H1 (cell line): ENCODE data around the gene CD3D. TPM values are rescaled to one million over a fixed set of nuclear protein-coding genes. Genes with fewer than 3 reads are reported as not detected.

ENCODE experiments used
- CTCF ChIA-PET: fragments of 300-600 bp; sonication (Branson Sonifier 250); formaldehyde crosslinking; loops from one replicate; lab custom pipeline; 2021; ENCODE audit not compliant: partially characterized antibody; lab: Charles Lee
- POLR2A ChIA-PET: fragments of 300-600 bp; sonication (Branson Sonifier 250); formaldehyde crosslinking; loops from one replicate; lab custom pipeline; 2021; ENCODE audit warnings: inconsistent platforms; ENCODE audit not compliant: partially characterized antibody; lab: Charles Lee
- DNase-seq, 2 experiments: peaks; one replicate each; pipeline versions ENCODE4 v3.0.0 to v3.0.0-alpha.2; 2010 to 2022; ENCODE audit warnings: low spot score in 2 of 2, low read depth in 1 of 2, mixed read lengths in 1 of 2
- FAIRE-seq: peaks from 2 replicates; lab custom pipeline; 2011; peaks lifted over from hg19 to GRCh38; lab: Jason Lieb, UNC
- H2AFZ ChIP-seq: 2 replicates; pipeline ENCODE4 v1.8.1; 2012; ENCODE audit warnings: low read length, inconsistent platforms
- H2AK5ac ChIP-seq: 2 replicates; pipeline ENCODE4 v1.6.1; 2013; ENCODE audit warnings: low read depth, low read length
- H2BK120ac ChIP-seq: replicated peaks from 2 replicates; pipeline ENCODE3; 2013; ENCODE audit warnings: low read depth, low read length, inconsistent platforms
- H2BK12ac ChIP-seq: 2 replicates; pipeline ENCODE4 v1.6.1; 2013; ENCODE audit warnings: low read depth, low read length
- H2BK15ac ChIP-seq: 2 replicates; pipeline ENCODE4 v1.6.1; 2013; ENCODE audit warnings: low read length
- H2BK20ac ChIP-seq: 2 replicates; pipeline ENCODE4 v1.6.1; 2013; ENCODE audit warnings: low read length
- H2BK5ac ChIP-seq: 2 replicates; pipeline ENCODE4 v1.6.1; 2013; ENCODE audit warnings: low read depth, low read length
- H3K14ac ChIP-seq: 2 replicates; pipeline ENCODE4 v1.6.1; 2013; ENCODE audit warnings: inconsistent platforms; ENCODE audit not compliant: insufficient read length
- H3K18ac ChIP-seq: 2 replicates; pipeline ENCODE4 v1.6.1; 2013; ENCODE audit warnings: low read length; ENCODE audit errors: extremely low read depth
- H3K23ac ChIP-seq: 2 replicates; pipeline ENCODE4 v1.6.1; 2013; ENCODE audit warnings: inconsistent platforms; ENCODE audit not compliant: insufficient read length
- H3K23me2 ChIP-seq: 2 replicates; pipeline ENCODE4 v1.6.1; 2013; ENCODE audit warnings: low read depth, low read length
- H3K27ac ChIP-seq: 2 replicates; pipeline ENCODE4 v1.6.1; 2011; ENCODE audit warnings: low read depth, low read length, inconsistent platforms
- H3K27me3 ChIP-seq, 4 experiments: replicated peaks in 1 of 4; 1 replicate in 1 of 4; 2 replicates in 3 of 4; pipeline versions ENCODE4 v1.6.1 to v1.8.1; 2011 to 2013; ENCODE audit warnings: low read length in 3 of 4, mild to moderate bottlenecking in 3 of 4, inconsistent platforms in 2 of 4, mixed read lengths in 2 of 4, moderate library complexity in 1 of 4; ENCODE audit not compliant: control insufficient read depth in 3 of 4, insufficient read depth in 3 of 4; ENCODE audit errors: extremely low read depth in 1 of 4
- H3K36me3 ChIP-seq, 4 experiments: 2 replicates each; pipeline versions ENCODE4 v1.6.1 to v1.8.1; 2011 to 2013; ENCODE audit warnings: mild to moderate bottlenecking in 4 of 4, low read length in 3 of 4, moderate library complexity in 2 of 4, control low read depth in 1 of 4, inconsistent platforms in 1 of 4; ENCODE audit not compliant: insufficient read depth in 4 of 4, control insufficient read depth in 2 of 4
- H3K4ac ChIP-seq: replicated peaks from 2 replicates; pipeline ENCODE3; 2013; ENCODE audit warnings: low read length, low read depth, mixed read lengths, inconsistent platforms; ENCODE audit not compliant: insufficient read length
- H3K4me1 ChIP-seq, 4 experiments: replicated peaks in 1 of 4; 1 replicate in 1 of 4; 2 replicates in 3 of 4; pipeline versions ENCODE4 v1.6.1 to v1.8.1; 2011 to 2013; ENCODE audit warnings: low read length in 3 of 4, inconsistent platforms in 2 of 4, mixed read lengths in 1 of 4; ENCODE audit not compliant: insufficient read depth in 4 of 4, control insufficient read depth in 3 of 4
- H3K4me2 ChIP-seq, 2 experiments: 2 replicates each; pipeline versions ENCODE4 v1.6.1 to v1.8.1; 2011 to 2013; ENCODE audit warnings: low read depth in 2 of 2, low read length in 2 of 2, control low read depth in 1 of 2, inconsistent platforms in 1 of 2, mild to moderate bottlenecking in 1 of 2; ENCODE audit not compliant: insufficient read depth in 1 of 2
- H3K4me3 ChIP-seq, 4 experiments: fragments of 200-600, 300-600 bp in 1 of 4; sonication (generic), shearing (Covaris generic), sonication (Bioruptor Twin) in 1 of 4; 2 replicates each; pipeline versions ENCODE4 v1.5.1 to v1.8.1; 2011 to 2016; ENCODE audit warnings: low read length in 4 of 4, low read depth in 3 of 4, control low read depth in 2 of 4, inconsistent platforms in 2 of 4, mild to moderate bottlenecking in 2 of 4, mixed read lengths in 1 of 4, moderate library complexity in 1 of 4; ENCODE audit not compliant: insufficient read depth in 2 of 4; ENCODE audit errors: extremely low read depth in 1 of 4
- H3K56ac ChIP-seq: replicated peaks from 2 replicates; pipeline ENCODE3; 2013; ENCODE audit warnings: low read depth, mild to moderate bottlenecking, mixed read lengths, low read length, inconsistent platforms; ENCODE audit not compliant: insufficient read length
- H3K79me1 ChIP-seq: 2 replicates; pipeline ENCODE4 v1.6.1; 2013; ENCODE audit warnings: low read depth, low read length, control low read depth
- H3K79me2 ChIP-seq, 2 experiments: 2 replicates each; pipeline versions ENCODE4 v1.6.1 to v1.8.1; 2012 to 2013; ENCODE audit warnings: low read length in 2 of 2, mild to moderate bottlenecking in 2 of 2, inconsistent platforms in 1 of 2; ENCODE audit not compliant: insufficient read depth in 2 of 2, control insufficient read depth in 1 of 2
- H3K9ac ChIP-seq, 4 experiments: replicated peaks in 1 of 4; 1 replicate in 1 of 4; 2 replicates in 3 of 4; pipeline versions ENCODE4 v1.6.1 to v1.8.1; 2011 to 2013; ENCODE audit warnings: low read depth in 3 of 4, low read length in 3 of 4, control low read depth in 2 of 4, mild to moderate bottlenecking in 2 of 4, moderate library complexity in 2 of 4, inconsistent platforms in 1 of 4; ENCODE audit errors: extremely low read depth in 1 of 4
- H3K9me3 ChIP-seq, 2 experiments: 2 replicates each; pipeline versions ENCODE4 v1.6.1 to v1.8.1; 2012 to 2013; ENCODE audit warnings: mild to moderate bottlenecking in 2 of 2, moderate library complexity in 2 of 2, control low read depth in 1 of 2, inconsistent platforms in 1 of 2, low read depth in 1 of 2, low read length in 1 of 2, mixed read lengths in 1 of 2; ENCODE audit not compliant: insufficient read depth in 2 of 2
- H4K20me1 ChIP-seq, 2 experiments: replicated peaks in 1 of 2; 2 replicates each; pipeline versions ENCODE3 to v1.8.1; 2011 to 2013; ENCODE audit warnings: inconsistent platforms in 2 of 2, low read length in 2 of 2, mild to moderate bottlenecking in 1 of 2; ENCODE audit not compliant: insufficient read depth in 2 of 2, control insufficient read depth in 1 of 2
- H4K5ac ChIP-seq: 2 replicates; pipeline ENCODE4 v1.6.1; 2013; ENCODE audit warnings: low read length, low read depth, mixed read lengths, inconsistent platforms; ENCODE audit not compliant: insufficient read length
- H4K8ac ChIP-seq: 2 replicates; pipeline ENCODE4 v1.8.0; 2013; ENCODE audit warnings: mild to moderate bottlenecking, moderate library complexity, low read length, inconsistent platforms; ENCODE audit not compliant: insufficient read depth; ENCODE audit errors: extremely low read depth
- H4K91ac ChIP-seq: replicated peaks from 2 replicates; pipeline ENCODE3; 2013; ENCODE audit warnings: low read length, mixed read lengths, inconsistent platforms; ENCODE audit not compliant: insufficient read length
- ATF3 ChIP-seq: IDR thresholded peaks from 2 replicates; pipeline ENCODE4 v1.6.1; 2011; ENCODE audit warnings: low read depth, mild to moderate bottlenecking, low read length; ENCODE audit not compliant: insufficient read depth
- BCL11A ChIP-seq, 2 experiments: IDR thresholded peaks; one replicate each; pipeline ENCODE4 v1.6.1; 2011; ENCODE audit warnings: low read depth in 2 of 2, low read length in 2 of 2, mild to moderate bottlenecking in 2 of 2
- CREB1 ChIP-seq: IDR thresholded peaks from 2 replicates; pipeline ENCODE4 v1.6.1; 2012; ENCODE audit warnings: inconsistent platforms
- E2F6 ChIP-seq: IDR thresholded peaks from 2 replicates; pipeline ENCODE4 v1.6.1; 2012; ENCODE audit warnings: inconsistent platforms
- FOSL1 ChIP-seq: IDR thresholded peaks from 2 replicates; pipeline ENCODE4 v1.6.1; 2011; ENCODE audit warnings: mild to moderate bottlenecking, low read depth, low read length, moderate library complexity; ENCODE audit not compliant: insufficient read depth
- RAD21 ChIP-seq, 2 experiments: IDR thresholded peaks in 1 of 2; conservative IDR thresholded peaks in 1 of 2; 2 replicates each; pipeline ENCODE4 v1.6.1; 2011; ENCODE audit warnings: low read depth in 2 of 2, low read length in 2 of 2, improper control_type of control experiment in 1 of 2, inconsistent platforms in 1 of 2, mild to moderate bottlenecking in 1 of 2, moderate library complexity in 1 of 2
- RBBP5 ChIP-seq: IDR thresholded peaks from 2 replicates; pipeline ENCODE4 v1.7.1; 2012; ENCODE audit warnings: low read depth, mild to moderate bottlenecking, inconsistent platforms, low read length, moderate library complexity, borderline replicate concordance
- RNF2 ChIP-seq: fragments of 200-900, 300-1000 bp; sonication (generic); IDR thresholded peaks from 2 replicates; pipeline ENCODE4 v1.7.1; 2016; ENCODE audit warnings: borderline replicate concordance, low read depth, mild to moderate bottlenecking, antibody characterized with exemption, low read length; ENCODE audit not compliant: poor library complexity, severe bottlenecking; ENCODE audit errors: missing control alignments
- SIRT6 ChIP-seq: IDR thresholded peaks from one replicate; pipeline ENCODE4 v1.7.1; 2012; ENCODE audit warnings: low read length, inconsistent platforms
- SIX5 ChIP-seq: IDR thresholded peaks from 2 replicates; pipeline ENCODE4 v1.6.1; 2011; ENCODE audit warnings: mild to moderate bottlenecking, low read depth, low read length
- SP1 ChIP-seq: IDR thresholded peaks from 2 replicates; pipeline ENCODE4 v1.6.1; 2011; ENCODE audit warnings: low read depth, low read length
- SP2 ChIP-seq: IDR thresholded peaks from 2 replicates; pipeline ENCODE4 v1.6.1; 2012; ENCODE audit warnings: mild to moderate bottlenecking, low read length, inconsistent platforms
- TAF7 ChIP-seq: optimal IDR thresholded peaks from 2 replicates; pipeline ENCODE3; 2011; ENCODE audit warnings: low read depth, mild to moderate bottlenecking, inconsistent platforms, low read length, moderate library complexity, borderline replicate concordance
- WGBS, 2 experiments: shearing (Covaris generic) in 1 of 2; methylation state at CpG; one replicate each; pipeline versions ENCODE4 v1.1.6 to v1.1.7; 2013 to 2015; ENCODE audit warnings: low lambda C conversion rate in 2 of 2, mixed read lengths in 2 of 2, inconsistent platforms in 1 of 2, low coverage in 1 of 2, missing lambda C conversion rate in 1 of 2; ENCODE audit not compliant: insufficient replicate concordance in 2 of 2, insufficient coverage in 1 of 2, insufficient read length in 1 of 2; ENCODE audit errors: extremely low coverage in 1 of 2, missing lambda C conversion rate in 1 of 2; 5-methylcytosine and 5-hydroxymethylcytosine counted together
- polyA plus RNA-seq, 7 experiments: library from polyadenylated mRNA; depleted of rRNA in 3 of 7; stranded (reverse) in 5 of 7; unstranded in 2 of 7; fragments of >200 nt in 5 of 7; fragments of 200-250 nt in 2 of 7; gene quantifications; 1 replicate in 5 of 7; 2 replicates in 1 of 7; 4 replicates in 1 of 7; pipeline versions ENCODE4 v1.2.1 to v1.2.3, GENCODE V29; 2011 to 2013; ENCODE audit warnings: missing spikeins in 2 of 7, mixed read lengths in 2 of 7
- total RNA-seq: library from RNA; stranded (reverse); fragmentation: NEBNext Ultra II Directional; extraction: Animal tissue kit (Norgen Biotek cat#: 25700); gene quantifications from 2 replicates; pipeline ENCODE4 v1.2.1, GENCODE V29; 2021

The CD3D gene
- total and polyA plus RNA-seq, 2 of the 8 experiments (the other 6 are each of a cell fraction or from before 2014, with no cell fraction given): not detected

DNA sequence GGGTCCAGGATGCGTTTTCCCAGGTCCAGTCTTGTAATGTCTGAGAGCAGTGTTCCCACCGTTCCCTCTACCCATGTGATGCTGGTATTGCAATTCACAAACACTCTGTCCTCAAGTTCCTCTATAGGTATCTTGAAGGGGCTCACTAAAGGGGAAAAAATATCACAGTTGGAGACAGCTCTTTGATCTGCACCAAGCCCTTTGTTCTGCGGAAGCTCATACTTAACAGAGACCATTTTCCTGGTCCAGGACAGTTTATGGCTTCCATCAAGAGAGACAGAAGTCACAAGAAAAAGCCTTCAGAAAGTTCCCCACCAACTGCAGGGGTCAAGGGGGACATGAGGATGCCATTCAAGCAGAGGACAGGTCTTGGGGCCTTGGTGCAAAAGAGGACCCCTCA, 2.1 kb downstream of the CD3D start:
- Histone ChIP-seq H3K56ac (no peak overlapping the region), H4K20me1 (no peaks in the 10 kb centered on the region), H3K27me3 (no peaks in the 10 kb centered on the region; a peak in 1 of 7 replicates), H3K4me2 (no peak overlapping the region), H2BK12ac (no peak overlapping the region), H3K23me2 (no peaks in the 10 kb centered on the region), H2BK15ac (no peak overlapping the region), H3K36me3 (no peaks in the 10 kb centered on the region), H3K79me1 (no peaks in the 10 kb centered on the region; the same call in 1 of the 2 replicates), H3K79me2 (no peaks in the 10 kb centered on the region), H3K4ac (no peak overlapping the region), H3K14ac (no peak overlapping the region), H3K9ac (no peak overlapping the region), H3K27ac (no peak overlapping the region), H2BK20ac (no peak overlapping the region), H3K4me1 (no peaks in the 10 kb centered on the region), H2BK120ac (no peak overlapping the region), H4K8ac (no peak overlapping the region), H2BK5ac (no peak overlapping the region), H2AK5ac (no peak overlapping the region), H2AFZ (no peak overlapping the region), H4K5ac (no peak overlapping the region), H3K23ac (no peak overlapping the region), H3K18ac (no peak overlapping the region), H3K4me3 (no peak overlapping the region), H4K91ac (no peak overlapping the region), H3K9me3 (no peaks in the 10 kb centered on the region)
- ChIA-PET CTCF (interaction anchor here (0.6 to 4.9 kb wide), 5 partner anchors 12 to 55 kb away, joined by 3 to 24 read pairs (median 3); no protein-coding TSS in a partner anchor), POLR2A (no interaction called here)
- DNase-seq (no peak), FAIRE-seq (no peak)
- 83% methylated on average over 3 of the region's 3 CpGs; no CpG with 5 or more reads in 1 of the 2 experiments for WGBS, 2 experiments
- TF ChIP-seq SIRT6 (no peak), RNF2 (no peak), RAD21 (IDR thresholded peaks at IDR 0.05 in 1 of 2, conservative IDR thresholded peaks at IDR 0.05 in 1 of 2; ENCODE audit: low read depth in 2 of 2, low read length in 2 of 2) (no peak), SP2 (no peak), ATF3 (no peak), CREB1 (no peak), E2F6 (no peak), FOSL1 (no peak), SP1 (no peak), RBBP5 (no peak), BCL11A (IDR thresholded peaks at IDR 0.05; ENCODE audit: low read depth in 2 of 2, low read length in 2 of 2) (no peak), SIX5 (no peak), TAF7 (no peak)
